HG03139 (cell line): Measurements from ENCODE around the gene SPATA22.
"Not testable (repeated sequence)": the region's sequence is repeated elsewhere in the genome, so short reads cannot be mapped to it uniquely, and the experiment has no call there.

Experiments
- ATAC-seq: cut with Tn5 transposase; IDR thresholded peaks from one replicate; pipeline ENCODE4 v1.9.1; 2021; ENCODE audit not compliant: unreplicated experiment

SPATA22 gene

DNA sequence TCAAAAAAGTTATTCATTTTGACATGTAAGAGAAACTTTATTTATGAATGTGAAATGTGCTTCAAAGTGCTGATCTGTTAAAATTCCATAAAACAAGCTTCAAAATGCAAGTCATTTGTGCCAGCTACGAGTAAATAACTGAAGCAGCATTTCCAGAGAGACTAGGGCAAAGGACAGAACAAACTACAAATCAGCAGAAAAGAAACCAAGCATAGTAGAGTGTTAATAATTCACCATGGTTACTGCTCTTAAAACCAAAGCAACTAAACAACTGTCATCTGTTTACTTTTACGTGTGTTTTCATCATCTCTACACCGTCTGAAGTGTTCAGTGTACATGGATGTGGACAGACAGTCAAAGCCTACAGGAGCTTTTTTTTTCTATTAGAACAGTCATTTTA is 2.6 kb upstream of the SPATA22 start:
- no peak for ATAC-seq

DNA sequence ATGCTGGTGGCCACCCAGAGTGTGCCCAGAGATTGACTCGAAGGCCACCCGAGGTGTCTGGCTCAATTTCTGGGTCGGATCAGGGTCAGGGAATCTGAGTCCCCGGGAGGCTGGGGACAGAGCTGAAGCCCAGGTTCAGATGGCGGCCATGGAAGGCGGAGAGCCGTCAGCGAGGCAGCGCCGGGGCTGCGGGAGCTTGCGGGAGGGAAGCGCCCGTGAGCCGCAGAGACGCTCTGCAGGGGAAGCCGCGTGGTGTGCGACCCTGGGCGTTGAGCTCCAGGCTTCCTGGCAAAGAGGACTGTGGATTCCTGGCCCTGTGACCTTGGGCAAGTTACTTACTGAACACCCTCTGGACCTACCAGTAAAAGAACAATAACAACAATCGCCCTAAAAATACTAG is 518 bp upstream of the SPATA22 start:
- ATAC-seq, result no peak

GRCh38 chr17:3469529-3469928 is 2.1 kb downstream of the SPATA22 start:
- no peak for ATAC-seq

DNA sequence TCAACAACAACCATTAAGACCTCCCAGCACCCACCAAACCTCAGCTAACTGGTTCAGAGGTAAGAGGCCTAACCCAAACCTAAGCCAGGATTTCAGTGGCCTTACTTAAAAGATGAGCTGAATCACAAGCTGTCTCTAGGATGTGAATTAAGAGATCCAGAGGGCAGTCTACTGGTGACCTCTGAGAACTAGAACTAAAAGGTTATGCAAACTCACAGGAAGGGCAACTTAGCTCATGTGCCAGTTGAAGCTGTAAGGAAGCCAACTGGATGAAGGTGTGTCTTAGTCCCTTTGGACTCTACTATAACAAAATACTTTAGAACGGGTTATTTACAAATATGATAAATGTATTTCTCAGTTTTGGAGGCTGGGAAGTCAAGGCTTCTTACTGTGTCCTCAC is 5.3 kb downstream of the SPATA22 start:
- ATAC-seq, result not testable (repeated sequence)

DNA sequence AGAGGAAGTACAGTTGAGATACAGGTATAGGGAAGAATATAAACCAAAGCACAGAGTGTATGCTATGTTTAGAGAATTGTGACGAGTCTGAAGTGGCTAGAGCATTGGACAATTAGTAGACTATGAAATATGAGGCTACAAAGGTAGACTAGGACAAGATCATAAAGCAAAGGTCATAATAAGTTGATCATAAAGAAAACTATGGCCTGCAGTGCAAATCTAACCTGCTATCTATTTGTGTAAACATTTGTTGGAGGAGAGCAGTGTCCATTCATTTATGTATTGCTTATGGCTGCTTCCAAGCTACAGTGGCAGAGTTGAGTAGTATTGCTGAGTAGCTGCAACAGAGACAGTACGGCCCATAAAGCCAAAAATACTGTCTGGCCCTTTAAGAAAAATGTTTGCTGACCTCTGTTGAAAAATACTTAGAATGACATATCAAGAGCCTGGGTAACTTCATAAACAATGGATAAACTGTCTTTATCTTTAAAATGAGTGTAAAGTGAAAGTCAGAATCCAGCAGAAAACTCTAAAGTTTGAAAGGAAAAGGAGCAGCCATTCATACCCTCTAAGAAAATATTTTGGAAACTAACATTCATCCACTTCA is 23.5 kb downstream of the SPATA22 start:
- no peak for ATAC-seq

- no peak for ATAC-seq
These were observed 24.0 kb downstream of the SPATA22 start for GRCh38 chr17:3447625-3448024.

- no peak for ATAC-seq
These were observed 31.2 kb downstream of the SPATA22 start for GRCh38 chr17:3440451-3440850.

DNA sequence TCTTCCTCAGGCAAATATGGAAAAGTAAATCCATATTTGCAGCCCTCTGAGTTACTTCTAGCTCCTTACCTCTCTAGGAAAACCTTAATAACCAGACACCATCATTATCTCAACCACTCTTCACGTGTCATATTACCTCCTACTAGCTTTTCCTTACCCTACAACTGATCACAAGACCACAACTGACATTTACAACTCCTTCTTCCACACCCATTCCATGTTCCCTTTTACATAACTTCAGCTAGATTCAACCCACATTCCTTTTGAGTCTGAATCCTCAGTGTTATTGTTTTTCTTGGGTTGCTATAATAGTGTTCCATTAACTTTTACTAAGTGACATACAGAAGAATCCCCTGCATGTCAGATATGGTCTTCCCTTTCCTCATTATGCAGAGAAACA is 33.3 kb downstream of the SPATA22 start:
- no peak for ATAC-seq

DNA sequence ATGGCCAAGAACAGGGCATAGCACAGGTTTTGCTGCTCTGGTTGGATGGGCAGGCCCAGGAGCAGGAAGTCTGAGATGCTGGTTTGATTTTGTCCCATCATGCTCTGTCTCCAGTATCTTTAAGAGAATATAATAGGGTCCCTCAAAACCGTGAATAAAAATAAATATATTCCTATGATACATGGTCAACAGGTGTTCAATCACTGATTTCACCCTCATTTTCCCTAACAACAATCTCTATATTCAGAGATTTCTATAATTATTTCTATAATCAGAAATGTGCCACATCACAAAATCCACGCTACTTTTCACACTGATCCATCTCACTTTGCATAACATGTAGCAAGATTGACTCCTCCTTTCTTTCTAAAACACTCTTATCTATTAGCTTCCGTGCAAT is 37.9 kb downstream of the SPATA22 start, which contains the start of gene OR1E2:
OR1E2 (minus strand) TSS at position 101 of the 400 bp plus-strand sequence; CDS start at position 101, 0 bp downstream.
- no peak for ATAC-seq

- ATAC-seq, result not testable (repeated sequence)
These were observed 38.4 kb downstream of the SPATA22 start for GRCh38 chr17:3433215-3433614.

GRCh38 chr17:3418222-3418621 is 53.4 kb downstream of the SPATA22 start:
- ATAC-seq, result no peak

GRCh38 chr17:3415610-3416009 is 56.0 kb downstream of the SPATA22 start:
- no peak for ATAC-seq

- not testable (repeated sequence) for ATAC-seq
These were observed 59.4 kb downstream of the SPATA22 start for GRCh38 chr17:3412216-3412615.

DNA sequence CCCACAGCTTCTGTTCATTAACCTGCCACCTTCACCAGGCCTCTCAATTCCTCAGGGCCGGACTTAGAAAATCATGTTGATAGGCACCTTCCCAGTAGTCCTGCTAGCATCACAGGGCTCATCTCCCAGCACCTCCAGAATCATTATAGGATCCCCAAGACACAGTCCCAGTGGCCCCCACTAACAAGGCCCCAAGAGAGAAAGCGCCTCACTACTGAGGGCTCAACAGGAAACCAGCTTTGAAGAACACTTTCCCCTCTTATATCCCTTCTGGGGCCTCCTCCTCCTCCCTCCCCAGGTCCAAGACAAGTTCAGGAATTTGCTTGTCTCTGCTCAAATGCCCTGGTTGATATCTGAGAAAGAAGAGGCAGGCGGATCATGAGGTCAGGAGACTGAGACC is 60.5 kb downstream of the SPATA22 start, which contains the start of gene OR3A3:
OR3A3 (plus strand) TSS at position 301 of the 400 bp plus-strand sequence.
- ATAC-seq, result no peak

GRCh38 chr17:3403856-3404255 is 67.8 kb downstream of the SPATA22 start:
- ATAC-seq, result not testable (repeated sequence)

DNA sequence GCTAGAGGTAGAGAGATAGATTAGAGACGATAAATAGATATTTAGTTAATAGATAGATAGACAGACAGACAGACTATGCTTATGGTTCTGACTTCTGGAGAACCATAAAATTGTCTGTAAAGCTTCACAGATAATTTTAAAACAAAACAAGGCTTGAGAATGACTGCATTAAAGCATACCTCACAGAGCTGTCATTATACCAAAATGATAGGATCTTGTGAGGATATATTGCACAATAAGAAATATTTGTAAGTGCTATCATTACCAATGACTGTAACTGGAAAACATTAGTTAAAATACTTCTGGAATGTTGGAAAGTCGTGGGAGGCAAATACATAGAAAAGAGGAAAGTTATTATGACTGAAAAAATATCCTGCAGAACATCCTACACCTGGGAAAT is 69.8 kb downstream of the SPATA22 start:
- no peak for ATAC-seq

DNA sequence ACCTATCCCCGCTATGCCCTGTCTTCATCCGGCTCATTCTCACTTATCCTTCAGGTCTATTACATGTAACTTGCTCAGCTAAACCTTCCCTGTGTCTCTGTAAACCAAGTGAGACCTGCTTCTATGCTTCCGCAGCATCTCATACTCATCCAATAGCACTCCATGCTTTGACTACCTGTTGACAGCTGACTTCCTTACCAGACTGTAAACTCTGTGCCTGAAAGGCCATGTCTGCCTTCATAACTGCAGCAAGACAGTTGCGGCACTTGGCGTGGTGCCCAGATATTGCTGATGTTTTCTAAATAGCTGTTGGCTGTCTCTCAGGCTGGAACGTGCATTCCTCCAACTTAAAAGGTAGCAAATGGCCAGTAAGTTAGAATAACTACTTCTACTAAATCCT is 71.6 kb downstream of the SPATA22 start:
- no peak for ATAC-seq

GRCh38 chr17:3398310-3398709 is 73.3 kb downstream of the SPATA22 start, which contains the start of gene OR1E1:
TSS of gene OR1E1 (minus strand) at chr17:3398410. CDS start at chr17:3398410, 0 bp downstream.
- no peak for ATAC-seq

GRCh38 chr17:3397801-3398200 is 73.8 kb downstream of the SPATA22 start:
- ATAC-seq, result not testable (repeated sequence)
